Inflammatory macrophage treated with lipopolysaccharide for 1 hour (primary cell): ENCODE results near the gene PSMB2.

Experiments used
- DNase-seq, 2 donors: peaks; one replicate each; pipeline ENCODE4 v3.0.0-alpha.2; 2020 to 2022

The PSMB2 gene

GRCh38 chr1:35555601-35556477 is 85.5 kb downstream of the PSMB2 start:
- DNase-seq, result no peak

- DNase-seq, result no peak
Measured at GRCh38 chr1:35555212-35555584, 86.1 kb downstream of the PSMB2 start.

GRCh38 chr1:35554266-35555211 is 86.8 kb downstream of the PSMB2 start:
- no peak for DNase-seq

- no peak for DNase-seq
Measured at GRCh38 chr1:35553851-35554250, 87.5 kb downstream of the PSMB2 start.
